ENCODE measurements around the gene SSR2.

DNA sequence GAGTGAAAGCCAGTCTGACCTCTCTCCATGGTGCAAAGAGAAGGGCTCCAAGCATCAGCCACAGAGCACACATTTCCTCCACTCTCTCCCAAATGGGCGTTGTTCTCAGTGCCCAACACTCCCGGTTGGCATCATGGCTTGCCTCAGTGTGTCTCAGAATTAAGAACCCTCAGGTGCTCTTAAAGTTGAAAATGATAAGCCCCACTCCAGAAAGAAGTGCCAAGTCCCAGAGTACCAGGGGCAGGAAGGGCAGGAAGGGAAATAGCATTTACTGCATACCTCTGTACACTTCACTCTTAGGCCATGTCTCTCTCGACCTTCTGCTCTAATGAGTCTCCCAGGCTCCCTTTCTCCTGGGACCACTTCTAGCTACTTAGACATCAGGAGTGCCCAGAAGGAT, 27.2 kb downstream of the SSR2 start:
- TF ChIP-seq, protein P1, sequence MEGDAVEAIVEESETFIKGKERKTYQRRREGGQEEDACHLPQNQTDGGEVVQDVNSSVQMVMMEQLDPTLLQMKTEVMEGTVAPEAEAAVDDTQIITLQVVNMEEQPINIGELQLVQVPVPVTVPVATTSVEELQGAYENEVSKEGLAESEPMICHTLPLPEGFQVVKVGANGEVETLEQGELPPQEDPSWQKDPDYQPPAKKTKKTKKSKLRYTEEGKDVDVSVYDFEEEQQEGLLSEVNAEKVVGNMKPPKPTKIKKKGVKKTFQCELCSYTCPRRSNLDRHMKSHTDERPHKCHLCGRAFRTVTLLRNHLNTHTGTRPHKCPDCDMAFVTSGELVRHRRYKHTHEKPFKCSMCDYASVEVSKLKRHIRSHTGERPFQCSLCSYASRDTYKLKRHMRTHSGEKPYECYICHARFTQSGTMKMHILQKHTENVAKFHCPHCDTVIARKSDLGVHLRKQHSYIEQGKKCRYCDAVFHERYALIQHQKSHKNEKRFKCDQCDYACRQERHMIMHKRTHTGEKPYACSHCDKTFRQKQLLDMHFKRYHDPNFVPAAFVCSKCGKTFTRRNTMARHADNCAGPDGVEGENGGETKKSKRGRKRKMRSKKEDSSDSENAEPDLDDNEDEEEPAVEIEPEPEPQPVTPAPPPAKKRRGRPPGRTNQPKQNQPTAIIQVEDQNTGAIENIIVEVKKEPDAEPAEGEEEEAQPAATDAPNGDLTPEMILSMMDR (IDR thresholded peaks at IDR 0.05; ENCODE audit: low read depth, low read length, missing input control) = no peak
- TF ChIP-seq HNF4A (conservative IDR thresholded peaks at IDR 0.05) = no peak
- TF ChIP-seq TAF1 (conservative IDR thresholded peaks at IDR 0.05) = no peak
- no peak for TF ChIP-seq GABPA (IDR thresholded peaks at IDR 0.05 in 1 of 2, conservative IDR thresholded peaks at IDR 0.05 in 1 of 2)

All from liver (tissue), 3 donors.